ENCODE measurements around the gene ROR1.
"Not testable (repeated sequence)": the region's sequence is repeated elsewhere in the genome, so short reads cannot be mapped to it uniquely, and the experiment has no call there.

Gene ROR1

DNA sequence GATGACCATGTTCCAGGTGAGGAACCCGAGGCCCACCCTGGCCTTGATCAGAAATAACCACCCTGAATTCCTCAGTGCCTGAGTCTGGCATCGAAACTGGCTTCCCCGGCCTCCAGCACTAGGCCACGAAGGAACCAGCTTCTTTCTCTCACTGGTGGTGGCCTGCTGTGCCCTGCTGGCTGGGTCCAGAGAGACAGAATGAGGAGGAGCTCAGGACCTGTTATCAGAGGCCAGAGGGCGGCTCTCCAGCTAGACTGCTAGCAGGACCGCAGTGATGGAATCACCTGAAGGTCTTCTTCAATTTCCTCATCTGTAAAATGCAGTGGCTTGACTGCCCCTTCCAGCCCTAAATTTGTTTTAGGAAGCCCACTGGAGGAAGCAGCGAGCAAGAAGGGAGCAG is 20.5 kb downstream of the ROR1 start:
- no peak for DNase-seq (ENCODE audit: low spot score)

DNA sequence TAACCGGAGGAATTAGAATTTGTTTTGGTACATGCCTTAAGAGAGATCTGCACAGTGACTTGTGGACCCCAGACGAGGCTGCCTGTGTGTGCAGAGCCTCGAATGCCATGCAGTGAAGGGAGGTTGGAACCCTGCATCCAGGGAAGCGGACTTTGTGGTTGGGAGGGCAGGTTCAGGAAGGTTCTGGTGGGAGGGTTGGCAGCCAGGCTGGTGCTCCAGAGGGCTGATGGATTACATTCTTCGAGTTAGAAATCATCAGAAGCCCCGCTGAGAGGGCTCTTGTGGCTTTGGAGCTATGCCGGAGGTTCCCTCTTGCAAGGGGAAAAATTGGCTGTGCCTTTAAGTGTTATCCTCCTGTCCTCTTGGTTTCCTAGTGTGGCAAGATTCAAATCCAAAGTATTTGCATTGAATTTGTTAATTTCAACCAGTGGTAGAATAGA is 21.1 kb downstream of the ROR1 start:
- no peak for DNase-seq (ENCODE audit: low spot score)

DNA sequence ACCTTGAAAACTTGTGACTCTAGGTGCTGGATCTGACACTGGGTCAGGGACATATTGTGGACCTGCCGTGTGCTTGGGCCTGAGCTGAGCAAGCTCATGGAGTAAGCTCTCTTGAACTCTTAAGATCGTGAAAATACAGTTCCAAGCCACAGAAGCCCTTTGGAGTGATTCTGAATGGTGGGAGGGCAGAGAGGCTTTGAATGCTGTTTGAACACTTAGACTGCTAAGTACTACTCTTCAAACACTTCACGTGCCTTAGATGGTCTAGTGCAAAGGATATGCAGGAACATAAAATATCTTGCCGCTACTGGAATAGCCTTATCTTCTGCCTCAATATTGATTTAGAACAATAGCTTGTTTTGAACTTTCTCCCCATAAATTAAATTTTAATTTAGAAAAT is 21.6 kb downstream of the ROR1 start:
- DNase-seq (ENCODE audit: low spot score) = no peak

DNA sequence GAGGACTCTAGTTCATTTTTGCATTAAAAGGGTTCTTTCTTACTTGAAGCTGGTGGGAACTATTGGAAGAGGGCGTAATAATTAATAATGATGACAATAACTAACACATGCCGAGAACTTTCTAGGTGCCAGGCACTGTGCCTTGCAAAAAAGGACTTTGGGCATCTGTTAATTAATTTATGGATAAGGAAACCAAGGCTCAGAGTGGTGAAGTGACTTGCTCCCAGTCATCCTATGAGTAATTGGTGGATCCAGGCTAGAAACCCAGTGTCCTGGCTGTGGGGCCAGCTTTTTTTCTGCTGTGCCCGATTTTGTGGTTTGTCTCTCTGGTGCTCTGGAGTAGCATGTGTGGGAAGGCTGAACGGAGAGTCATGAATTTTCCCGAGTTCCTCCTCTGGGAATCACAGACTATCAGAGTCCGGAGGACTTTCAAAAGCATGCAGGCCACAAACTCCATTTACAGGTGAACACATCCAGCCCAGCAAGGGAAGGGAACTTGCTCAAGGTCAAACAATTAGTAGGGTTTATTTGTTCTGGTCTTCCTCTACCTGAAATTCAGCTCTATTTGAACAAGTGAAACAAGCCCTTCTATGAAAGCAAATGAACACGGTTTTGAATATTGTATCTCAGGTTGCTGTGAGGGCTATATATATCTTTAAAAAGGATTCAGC is 23.4 kb downstream of the ROR1 start:
- DNase-seq (ENCODE audit: low spot score) = peak; percentile 60

DNA sequence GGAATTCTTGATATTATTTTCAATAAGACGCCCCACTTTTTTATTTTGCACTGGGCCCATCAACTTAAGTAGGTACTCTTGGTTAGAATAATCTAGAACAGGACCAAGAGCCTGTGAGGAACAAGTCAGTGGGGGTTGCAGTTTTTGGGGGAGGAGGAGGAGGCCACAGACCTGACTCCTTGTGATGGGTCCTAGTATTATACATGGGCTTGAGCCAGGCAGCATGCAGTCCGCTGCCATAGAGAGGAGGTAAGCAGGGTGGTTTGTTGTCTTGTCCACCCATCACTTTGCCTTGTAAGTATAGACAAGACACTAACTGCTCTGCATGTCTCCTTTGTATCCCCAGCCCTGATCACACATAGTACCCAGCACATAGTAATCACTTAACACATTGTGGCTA is 24.5 kb downstream of the ROR1 start:
- DNase-seq (ENCODE audit: low spot score) = no peak

DNA sequence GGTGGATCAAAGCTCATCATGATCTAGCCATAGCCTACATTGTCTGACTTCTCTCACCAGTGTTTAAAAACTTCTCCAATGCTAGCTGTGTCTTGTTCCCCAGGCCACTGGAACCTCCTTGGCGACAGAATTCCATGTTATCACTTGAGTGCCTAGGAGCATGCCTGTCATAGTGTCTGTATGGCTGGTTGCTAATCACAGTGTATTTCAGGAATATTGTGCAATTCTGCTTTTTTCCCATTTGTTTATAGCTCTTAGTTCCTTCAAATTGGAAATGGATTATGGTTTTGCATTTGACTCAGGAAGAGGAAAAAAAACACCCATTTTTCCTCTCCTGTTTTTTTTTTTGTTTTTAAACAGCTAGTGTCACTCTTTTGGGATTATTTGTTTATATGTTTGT is 25.5 kb downstream of the ROR1 start:
- no peak for DNase-seq (ENCODE audit: low spot score)

DNA sequence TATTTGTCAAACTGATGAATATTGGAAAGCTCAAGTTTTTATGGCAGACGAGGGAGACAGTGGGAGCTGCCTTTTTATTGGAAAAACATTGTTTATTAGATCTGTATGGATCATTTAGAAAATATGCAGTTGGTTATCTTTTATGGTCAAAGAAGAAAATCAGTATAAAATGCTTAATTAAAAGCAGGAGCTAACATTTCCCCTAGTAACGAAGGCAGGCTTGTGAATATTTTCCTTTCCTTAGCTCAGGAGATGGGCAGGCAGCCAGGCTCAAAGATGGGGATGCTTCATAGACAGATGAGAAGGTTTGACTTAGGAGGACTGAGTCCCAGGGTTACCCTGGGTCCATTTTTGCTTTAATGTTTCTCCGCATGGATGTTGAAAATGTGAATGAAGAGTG is 26.0 kb downstream of the ROR1 start:
- no peak for DNase-seq (ENCODE audit: low spot score)

DNA sequence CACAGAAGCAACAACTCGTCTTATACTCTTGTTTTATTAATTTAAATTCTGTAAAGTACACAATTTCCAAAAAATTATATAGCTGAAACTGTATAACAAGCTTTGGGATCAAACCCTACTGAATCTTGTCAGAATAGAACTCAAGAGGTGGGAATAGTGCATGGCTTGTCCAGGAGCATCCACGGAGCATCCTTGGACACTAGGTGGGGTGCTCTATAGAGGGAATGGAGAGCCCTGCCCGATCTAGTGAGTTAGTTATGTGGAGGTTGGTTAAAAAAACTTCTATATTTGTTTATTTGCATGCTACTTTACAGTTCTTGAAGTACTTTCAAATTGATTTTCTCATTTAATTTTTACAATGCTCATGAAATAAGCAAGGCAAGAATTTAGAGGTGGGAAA is 28.3 kb downstream of the ROR1 start:
- no peak for DNase-seq (ENCODE audit: low spot score)

DNA sequence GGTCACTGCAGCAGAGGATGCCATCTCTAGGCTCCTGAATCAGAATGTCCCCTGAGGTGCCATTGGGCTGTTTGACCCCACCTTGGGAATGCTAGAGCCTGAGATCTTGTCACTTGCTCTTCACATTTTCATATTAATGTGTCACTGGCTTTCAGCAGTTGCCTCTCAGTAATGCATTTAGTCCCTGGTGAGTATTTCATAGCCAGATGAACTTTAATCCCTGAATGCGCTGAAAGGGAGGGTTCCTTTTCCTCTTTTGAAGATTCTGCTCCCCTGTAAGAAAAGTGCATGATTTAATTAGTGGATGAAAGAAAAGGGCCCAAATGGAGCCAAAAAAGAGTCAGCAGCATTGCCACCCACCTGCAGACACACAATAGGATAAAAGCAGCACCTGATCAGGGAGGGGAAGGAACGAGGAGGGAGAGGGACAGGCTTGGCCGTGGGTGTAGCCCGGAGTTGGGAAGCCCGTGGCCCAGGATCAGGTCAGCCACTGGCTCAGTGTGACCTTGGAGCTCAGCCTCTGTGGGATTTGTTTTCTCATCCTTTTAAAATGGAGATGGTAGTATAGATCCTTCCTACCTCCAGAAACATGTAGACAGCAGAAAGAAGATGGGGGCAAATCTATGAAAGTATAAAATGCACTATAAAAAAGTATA is 31.1 kb downstream of the ROR1 start:
- DNase-seq (ENCODE audit: low spot score) = no peak

DNA sequence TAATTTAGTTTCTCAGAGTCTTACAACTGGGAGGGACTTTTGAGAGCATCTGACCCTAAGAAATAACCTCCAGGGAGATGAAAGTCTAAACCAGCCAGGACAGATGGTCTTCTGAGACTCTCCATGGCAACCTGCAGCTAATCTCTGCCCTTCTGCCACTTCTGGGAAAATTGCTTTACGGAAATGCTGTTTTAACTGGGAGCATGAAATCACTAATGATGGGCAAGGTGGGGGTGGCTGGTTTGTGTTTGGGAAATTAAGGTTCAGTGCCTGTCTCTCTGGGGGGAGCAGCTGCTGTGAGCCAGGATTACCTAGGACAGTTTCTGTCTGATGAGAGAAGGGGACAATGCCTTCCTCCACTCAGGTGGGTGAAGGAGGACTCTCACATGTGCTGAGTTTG is 33.2 kb downstream of the ROR1 start:
- no peak for DNase-seq (ENCODE audit: low spot score)

DNA sequence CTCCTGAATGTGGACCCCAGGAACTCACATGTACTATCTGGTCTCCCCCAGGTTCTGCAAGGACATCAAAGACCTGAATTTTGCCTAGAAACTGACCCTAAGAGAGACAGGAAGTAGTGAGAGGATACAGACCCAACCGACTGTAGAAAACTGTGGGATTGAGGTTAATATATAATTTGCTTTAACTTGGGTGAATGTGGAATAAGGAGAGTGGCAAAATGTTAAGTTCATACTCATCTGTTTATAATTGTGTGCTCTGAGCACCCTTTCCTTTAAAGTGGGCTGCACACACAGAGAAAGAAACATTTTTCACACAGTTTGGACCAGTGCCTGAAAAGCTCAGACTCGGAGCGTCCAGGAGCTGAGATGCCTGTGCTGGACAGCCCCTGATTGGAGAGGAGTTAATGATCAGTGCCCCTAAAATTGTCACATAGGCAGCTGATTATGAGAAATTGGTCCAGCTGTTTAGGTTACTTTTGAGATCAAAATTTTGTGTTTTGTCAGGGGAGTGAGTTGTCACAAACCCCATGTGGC is 37.2 kb downstream of the ROR1 start:
- DNase-seq (ENCODE audit: low spot score) = peak; percentile 71

DNA sequence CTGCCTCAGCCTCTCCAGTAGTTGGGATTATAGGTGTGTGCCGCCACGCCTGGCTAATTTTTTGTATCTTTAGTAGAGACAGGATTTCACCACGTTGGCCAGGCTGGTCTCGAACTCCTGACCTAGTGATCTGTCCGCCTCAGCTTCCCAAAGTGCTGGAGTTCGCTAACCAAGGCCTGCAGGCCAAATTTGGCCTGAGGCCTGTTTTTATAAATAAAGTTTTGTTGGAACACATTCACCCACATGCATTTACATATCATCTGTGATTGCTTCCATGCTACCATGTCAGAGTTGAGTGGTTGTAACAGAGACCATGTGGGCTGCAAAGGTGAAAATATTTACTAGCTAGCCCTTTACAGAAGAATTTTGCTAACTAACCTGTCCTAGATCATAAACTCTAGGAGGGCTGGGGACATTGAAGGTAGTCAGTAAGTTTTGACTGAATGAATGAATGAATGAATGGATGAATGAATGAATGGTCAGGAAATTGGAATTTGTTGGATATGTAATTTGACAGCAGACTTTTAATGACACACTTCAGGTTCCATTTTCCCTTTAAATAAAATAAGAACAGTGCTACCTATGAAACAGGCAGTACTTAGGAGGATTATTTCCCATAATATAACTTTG is 38.4 kb downstream of the ROR1 start:
- DNase-seq (ENCODE audit: low spot score) = no peak

DNA sequence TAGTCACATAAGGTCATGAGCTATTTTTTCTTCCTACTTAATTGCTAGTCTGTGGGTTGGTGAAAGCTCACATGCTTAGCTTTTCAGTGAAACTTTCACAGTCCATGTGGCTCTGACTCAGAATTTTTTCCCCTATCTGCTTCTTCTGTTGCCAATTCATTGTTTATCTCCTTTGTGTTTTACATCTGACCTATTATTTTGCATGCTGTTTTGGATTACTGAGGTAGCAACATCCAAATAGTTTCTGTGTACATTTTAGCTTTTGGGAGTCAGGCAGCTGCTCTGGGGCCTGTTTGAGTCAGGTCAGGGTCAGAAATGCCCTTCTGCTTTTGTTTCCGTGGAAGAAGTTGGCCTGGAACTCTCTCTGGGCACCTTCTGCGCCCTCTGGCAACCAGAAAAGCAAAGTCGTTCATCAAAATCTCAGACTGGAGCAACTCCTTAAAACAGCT is 40.0 kb downstream of the ROR1 start:
- DNase-seq (ENCODE audit: low spot score) = peak; percentile 76

DNA sequence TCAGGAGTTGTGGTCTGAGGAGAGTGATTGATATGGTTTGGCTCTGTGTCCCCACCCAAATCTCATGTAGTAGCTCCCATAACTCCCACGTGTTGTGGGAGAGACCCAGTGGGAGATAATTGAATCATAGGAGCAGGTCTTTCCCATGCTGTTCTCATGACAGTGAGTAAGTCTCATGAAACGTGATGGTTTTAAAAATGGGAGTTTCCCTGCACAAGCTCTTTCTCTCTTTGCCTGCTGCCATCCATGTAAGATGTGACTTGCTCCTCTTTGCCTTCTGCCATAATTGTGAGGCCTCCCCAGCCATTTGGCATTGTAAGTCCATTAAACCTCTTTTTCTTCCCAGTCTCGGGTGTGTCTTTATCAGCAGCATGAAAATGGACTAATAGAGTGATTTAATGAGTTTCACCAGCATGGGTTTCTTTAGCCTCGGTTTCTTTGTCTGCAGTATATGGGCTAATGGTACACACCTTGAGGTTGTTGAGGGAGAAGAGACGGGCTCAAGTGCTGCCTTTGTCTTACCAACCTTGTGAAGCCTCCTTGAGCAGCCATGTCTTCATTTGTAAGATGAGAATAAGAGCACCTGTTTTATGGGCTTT is 42.5 kb downstream of the ROR1 start:
- DNase-seq (ENCODE audit: low spot score) = not testable (repeated sequence)

DNA sequence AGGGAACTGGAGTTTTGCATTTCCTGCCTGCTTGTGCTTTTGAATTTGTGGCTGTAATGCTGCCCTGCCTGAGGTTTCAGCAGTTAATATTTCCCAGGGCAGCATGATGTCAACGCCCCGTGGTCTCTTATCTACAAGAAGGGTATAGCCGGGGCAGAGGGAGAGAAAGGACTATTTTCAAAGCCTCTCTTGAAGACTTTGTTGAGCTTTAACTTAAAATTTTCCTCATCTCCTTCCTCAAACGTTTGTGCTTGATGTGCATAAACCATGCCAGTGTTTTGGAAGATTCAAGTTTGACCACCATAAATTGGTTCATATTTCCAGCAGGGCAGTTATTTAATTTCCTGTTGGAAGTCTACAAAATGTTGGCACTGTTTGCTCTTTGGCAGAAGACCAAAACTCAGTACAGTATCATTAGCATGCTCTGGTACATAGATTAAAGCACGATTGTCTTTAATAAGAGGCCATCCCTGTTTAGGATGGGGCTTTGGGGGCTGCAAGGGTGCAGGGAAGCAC is 43.4 kb downstream of the ROR1 start:
- DNase-seq (ENCODE audit: low spot score) = peak; percentile 86

DNA sequence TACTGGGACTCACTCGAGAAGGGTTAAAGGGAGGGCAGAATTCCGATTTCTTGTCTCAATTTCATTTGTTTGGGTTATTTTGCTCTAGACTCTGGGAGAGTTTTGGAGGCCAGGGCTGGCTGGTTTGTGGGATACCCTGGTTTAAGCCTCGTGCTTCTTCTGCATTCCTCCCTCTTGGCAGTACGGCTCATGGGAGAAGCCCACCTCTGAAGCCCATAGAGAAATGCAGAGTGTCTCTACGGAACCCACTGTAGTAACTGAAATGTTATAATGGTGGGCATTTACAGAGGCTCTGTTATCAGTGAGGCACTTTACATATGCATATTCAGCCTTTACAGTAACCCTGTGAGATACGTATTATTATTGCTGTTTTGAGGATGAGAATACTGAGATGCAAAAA is 43.9 kb downstream of the ROR1 start:
- DNase-seq (ENCODE audit: low spot score) = no peak

DNA sequence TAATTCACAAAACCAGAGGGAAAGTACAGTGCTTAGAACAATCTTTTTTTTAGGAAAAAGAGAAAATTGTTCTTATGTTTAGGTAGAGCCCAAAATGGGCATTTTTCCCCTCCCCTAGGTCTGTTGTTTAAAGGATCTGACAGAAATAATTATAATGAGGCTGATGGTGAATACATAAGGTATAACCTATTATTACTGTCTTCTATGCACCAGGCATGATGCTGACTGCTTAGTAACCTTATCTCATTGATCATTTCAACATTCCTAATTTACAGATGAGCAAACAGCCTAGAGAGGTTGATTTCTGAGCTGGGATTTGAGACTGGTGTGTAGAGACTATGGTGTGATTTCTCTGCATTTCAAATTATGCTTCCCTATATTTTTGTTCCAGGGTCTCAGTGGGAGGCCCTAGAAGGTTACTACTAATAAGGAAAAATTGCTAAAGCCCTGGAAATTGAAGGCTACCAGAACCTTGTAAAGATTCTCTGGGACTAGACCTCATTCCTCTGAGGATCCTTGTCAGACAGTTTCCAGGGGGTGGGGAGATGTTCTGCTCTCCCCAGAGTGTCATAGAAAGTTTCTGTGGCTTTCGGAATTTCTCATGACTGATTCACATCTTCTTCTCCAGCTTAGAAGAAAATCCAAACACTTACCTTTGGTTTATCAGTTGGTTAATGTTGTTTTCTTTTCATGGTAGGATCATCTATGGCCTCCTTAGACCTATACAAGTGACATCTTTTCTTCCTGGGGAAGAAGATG is 44.9 kb downstream of the ROR1 start:
- DNase-seq (ENCODE audit: low spot score) = peak; percentile 63

DNA sequence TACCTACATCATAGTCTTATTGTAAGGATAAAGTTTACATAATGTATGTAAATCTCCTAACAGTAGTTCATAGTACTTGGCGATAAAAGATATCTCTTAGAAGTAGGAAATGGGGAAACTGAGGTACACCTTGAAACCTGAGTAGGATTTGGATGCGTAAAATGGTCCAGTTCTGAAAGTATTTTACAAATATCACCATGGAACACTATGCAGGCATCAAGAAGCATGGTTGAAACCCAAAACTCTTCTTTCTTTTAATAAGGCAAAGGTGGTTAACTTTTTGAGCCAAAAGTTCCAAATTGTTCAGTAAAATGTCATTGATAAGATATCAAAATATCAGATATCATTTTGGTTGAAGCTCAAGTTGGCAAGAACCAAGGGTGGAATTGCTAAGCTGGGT is 46.0 kb downstream of the ROR1 start:
- DNase-seq (ENCODE audit: low spot score) = no peak

DNA sequence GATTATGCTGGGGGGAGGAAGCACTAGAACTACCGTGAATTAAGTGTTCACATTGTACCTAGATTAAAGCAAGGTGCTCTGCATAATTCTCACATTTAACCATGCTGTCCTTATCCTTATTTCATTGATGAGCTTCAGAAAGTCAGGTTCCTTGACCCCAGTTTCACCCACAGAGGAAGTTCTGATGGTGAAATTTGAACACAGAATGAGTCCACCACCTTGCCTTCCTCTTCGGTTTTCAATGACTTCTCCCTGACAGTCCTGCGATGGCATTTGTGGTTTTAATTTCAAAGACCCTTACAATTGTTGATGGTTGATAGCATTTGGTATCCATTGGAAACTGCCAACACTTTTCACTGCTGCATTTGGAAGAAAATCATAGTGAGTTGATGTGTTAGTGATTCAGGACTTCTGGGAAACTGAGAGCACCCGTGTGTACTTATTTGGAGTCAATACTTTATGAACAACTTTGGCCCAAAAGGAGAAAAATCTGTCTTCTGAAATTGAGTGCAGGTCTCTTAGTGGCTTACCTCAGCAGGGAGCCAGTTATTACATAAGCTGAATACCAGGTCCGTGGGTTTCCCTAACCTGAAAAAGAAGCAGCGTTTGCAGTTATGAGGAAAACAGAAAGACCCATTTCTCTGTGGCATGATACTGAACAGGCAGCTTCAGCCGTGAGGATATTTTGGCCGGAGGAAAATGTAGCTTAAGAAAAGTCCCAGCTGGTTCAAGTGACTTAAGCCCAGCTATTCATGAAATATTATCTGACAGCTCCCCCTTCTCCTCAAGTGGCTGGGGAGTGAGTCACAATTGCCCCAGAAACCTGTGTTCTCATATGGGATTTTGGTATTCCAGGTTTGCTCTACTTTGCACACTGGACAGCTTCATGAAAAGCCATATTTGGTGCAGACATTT is 47.5 kb downstream of the ROR1 start:
- peak; percentile 57 for DNase-seq (ENCODE audit: low spot score)

DNA sequence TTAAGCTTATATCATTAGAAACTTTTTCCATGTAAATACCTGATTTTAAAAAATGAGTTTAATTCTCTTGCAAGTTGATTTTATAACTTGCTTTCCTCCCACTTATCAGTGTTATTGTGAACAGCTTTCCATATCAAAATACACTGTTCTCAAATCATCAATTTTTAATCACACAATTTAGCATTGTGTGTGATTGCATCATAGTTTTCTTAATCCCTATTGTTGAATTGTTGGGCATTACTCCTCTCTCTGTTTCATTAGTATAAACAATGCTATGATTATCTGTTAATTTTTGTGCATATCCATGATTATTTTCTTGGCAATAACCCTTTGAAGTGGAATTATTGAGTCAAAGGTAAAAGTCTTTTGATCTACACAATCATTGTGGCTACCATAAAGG is 48.7 kb downstream of the ROR1 start:
- no peak for DNase-seq (ENCODE audit: low spot score)

DNA sequence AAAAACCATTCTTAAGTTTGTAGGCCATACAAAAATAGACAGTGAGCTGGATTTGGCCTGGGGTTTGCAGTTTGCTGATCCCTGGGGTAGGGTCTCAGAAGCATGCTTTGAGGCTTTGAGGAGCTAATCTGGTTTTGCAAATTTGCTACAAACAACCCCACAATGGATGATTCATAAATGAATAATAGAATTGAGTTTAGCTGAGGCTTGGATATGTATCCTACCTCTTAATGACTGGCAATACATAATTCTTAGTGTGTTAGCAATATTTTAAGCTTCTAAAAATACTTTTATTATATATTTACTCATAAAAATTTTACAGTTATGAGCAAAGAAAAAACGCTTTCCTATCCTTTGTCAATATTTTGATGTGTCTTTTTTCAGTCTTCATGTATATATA is 50.6 kb downstream of the ROR1 start:
- DNase-seq (ENCODE audit: low spot score) = no peak
